ENCODE results near the gene MYO18B. TPM values are rescaled to one million over a fixed set of nuclear protein-coding genes. Genes with fewer than 3 reads are reported as not detected.
A peak's percentile ranks its signal among the peaks of the same experiment; 100 is the strongest.

MYO18B gene
- polyA plus RNA-seq, 3 donors = not detected

- Mint-ChIP-seq H3K4me3 (no peak overlapping the region), H3K27me3 (ENCODE audit: low read depth in 3 of 3) (peaks cover 1 to 10% (median 2%) of the 10 kb centered on the region in 3 donors), H3K27ac (no peak overlapping the region), H3K9me3 (peaks cover 0 to 3% (median 0%) of the 10 kb centered on the region in 7 donors), H3K4me1 (peaks cover 5% of the 10 kb centered on the region), H3K36me3 (no peaks in the 10 kb centered on the region)
- H3K4me3 ChIP-seq (replicated peaks in 1 of 3; ENCODE audit: low read depth in 2 of 3, low read length in 3 of 3) = no peak overlapping the region
- H2AFZ ChIP-seq (ENCODE audit: insufficient read depth, low read depth, low read length, poor library complexity, severe bottlenecking) = no peak overlapping the region
- DNase-seq = peak in 1 of 3 donors; percentile 11
- WGBS (ENCODE audit: insufficient coverage) = 0% methylated on average over 5 of the region's 8 CpGs
- no peaks in the 10 kb centered on the region for H3K36me3 ChIP-seq (replicated peaks in 1 of 2; ENCODE audit: control insufficient read depth in 1 of 2, insufficient read depth in 2 of 2, low read length in 2 of 2)
- H3K4me2 ChIP-seq (replicated peaks; ENCODE audit: extremely low read depth, low read length, poor library complexity, severe bottlenecking) = no peak overlapping the region
- no peak overlapping the region for H3K27ac ChIP-seq (ENCODE audit: low read depth in 1 of 2, low read length in 2 of 2)
- no peaks in the 10 kb centered on the region for H3K27me3 ChIP-seq (ENCODE audit: control insufficient read depth in 2 of 2, insufficient read depth in 2 of 2, low read length in 2 of 2)
- no peak overlapping the region for H3K9ac ChIP-seq (ENCODE audit: insufficient read depth, low read length, poor library complexity, severe bottlenecking)
- no peaks in the 10 kb centered on the region for H3K4me1 ChIP-seq (ENCODE audit: control insufficient read depth in 1 of 2, insufficient read depth in 2 of 2, low read length in 2 of 2)
- intact Hi-C loops (cut with micrococcal nuclease) = no loop called here
- H3K79me2 ChIP-seq (ENCODE audit: insufficient read depth, low read length) = no peaks in the 10 kb centered on the region
- TF ChIP-seq CTCF (IDR thresholded peaks at IDR 0.05) = no peak
- H4K20me1 ChIP-seq (ENCODE audit: insufficient read depth, low read length) = no peaks in the 10 kb centered on the region
- H3K9me3 ChIP-seq (replicated peaks in 1 of 2; ENCODE audit: control insufficient read depth in 1 of 2, insufficient read depth in 1 of 2, low read length in 2 of 2) = no peaks in the 10 kb centered on the region
Measured at GRCh38 chr22:25987948-25988347, 246.0 kb downstream of the MYO18B start.

- Histone ChIP-seq H3K27ac (ENCODE audit: low read depth in 1 of 2, low read length in 2 of 2) (no peak overlapping the region), H3K4me1 (ENCODE audit: control insufficient read depth in 1 of 2, insufficient read depth in 2 of 2, low read length in 2 of 2) (no peaks in the 10 kb centered on the region), H3K27me3 (ENCODE audit: control insufficient read depth in 2 of 2, insufficient read depth in 2 of 2, low read length in 2 of 2) (no peaks in the 10 kb centered on the region), H3K4me3 (replicated peaks in 1 of 3; ENCODE audit: low read depth in 2 of 3, low read length in 3 of 3) (no peak overlapping the region), H3K9me3 (replicated peaks in 1 of 2; ENCODE audit: control insufficient read depth in 1 of 2, insufficient read depth in 1 of 2, low read length in 2 of 2) (no peaks in the 10 kb centered on the region), H3K36me3 (replicated peaks in 1 of 2; ENCODE audit: control insufficient read depth in 1 of 2, insufficient read depth in 2 of 2, low read length in 2 of 2) (no peaks in the 10 kb centered on the region), H3K9ac (ENCODE audit: insufficient read depth, low read length, poor library complexity, severe bottlenecking) (no peak overlapping the region), H3K79me2 (ENCODE audit: insufficient read depth, low read length) (no peaks in the 10 kb centered on the region), H4K20me1 (ENCODE audit: insufficient read depth, low read length) (no peaks in the 10 kb centered on the region), H3K4me2 (replicated peaks; ENCODE audit: extremely low read depth, low read length, poor library complexity, severe bottlenecking) (no peak overlapping the region), H2AFZ (ENCODE audit: insufficient read depth, low read depth, low read length, poor library complexity, severe bottlenecking) (no peak overlapping the region)
- Mint-ChIP-seq H3K4me1 (peaks cover 5% of the 10 kb centered on the region), H3K36me3 (no peaks in the 10 kb centered on the region), H3K27me3 (ENCODE audit: low read depth in 3 of 3) (peaks cover 2 to 4% (median 3%) of the 10 kb centered on the region in 3 donors), H3K9me3 (peaks cover 0 to 3% (median 0%) of the 10 kb centered on the region in 7 donors), H3K4me3 (no peak overlapping the region), H3K27ac (no peak overlapping the region)
- intact Hi-C loops (cut with micrococcal nuclease) = no loop called here
- no CpG with 5 or more reads among the region's 8 CpGs for WGBS (ENCODE audit: insufficient coverage)
- no peak for TF ChIP-seq CTCF (IDR thresholded peaks at IDR 0.05)
- DNase-seq = no peak
Measured at GRCh38 chr22:25990940-25991339, 249.0 kb downstream of the MYO18B start.
